Cardiac ventricle fibroblast (primary cell): ENCODE data around the gene C22orf39. TPM values are rescaled to one million over a fixed set of nuclear protein-coding genes. Genes with fewer than 3 reads are reported as not detected.

Experiments used
- total RNA-seq: library from RNA; depleted of rRNA; stranded (reverse); fragments of >200 nt; gene quantifications from 2 replicates; pipeline ENCODE4 v1.2.3, GENCODE V29; 2015

C22orf39 gene
- 22.1 and 28.0 TPM in 2 replicates for total RNA-seq

GRCh38 chr22:19447330-19448075 lies at the start of gene C22orf39:
Gene C22orf39, minus strand, starts transcription at chr22:19447711. Its CDS starts 23 bp downstream, at chr22:19447688.

GRCh38 chr22:19479355-19480172 lies 32.1 kb upstream of the C22orf39 start, which contains the start of gene CDC45:
Gene CDC45, plus strand, starts transcription at chr22:19479920. Its CDS starts 49 bp downstream, at chr22:19479969.

GRCh38 chr22:19478901-19479354 lies 31.4 kb upstream of the C22orf39 start, which contains the start of gene UFD1:
Gene UFD1, minus strand, starts transcription at chr22:19479193. Its CDS starts 108 bp downstream, at chr22:19479085.

GRCh38 chr22:19432133-19432851 lies 15.2 kb downstream of the C22orf39 start, which contains the start of gene MRPL40:
Gene MRPL40, plus strand, starts transcription at chr22:19432545. Its CDS starts 10 bp downstream, at chr22:19432555.

DNA sequence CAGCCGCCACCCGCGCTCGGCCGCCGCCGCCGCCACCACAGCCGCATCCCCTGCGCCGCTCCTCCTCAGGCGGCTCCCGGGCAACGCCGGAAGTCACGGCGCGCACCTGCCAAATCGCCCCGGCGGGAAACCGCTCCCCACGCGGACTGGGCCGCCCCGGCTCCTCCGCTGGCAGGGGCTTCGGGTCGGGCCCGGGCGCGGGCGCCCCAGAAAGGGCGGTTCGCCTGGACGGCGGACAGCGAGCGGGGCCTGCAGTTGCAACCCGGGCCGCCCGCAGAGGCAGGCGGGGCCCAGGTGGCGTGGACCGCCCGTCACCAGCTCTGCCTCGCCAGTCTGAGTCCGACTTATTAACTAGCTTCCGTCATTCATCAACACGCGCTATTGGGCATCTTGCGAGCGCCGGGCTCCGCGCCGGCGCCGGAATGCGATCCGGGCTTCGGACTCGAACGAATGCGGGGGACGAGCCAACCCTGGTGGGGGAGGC lies 15.8 kb downstream of the C22orf39 start, which contains the start of gene HIRA:
Gene HIRA (minus strand): TSS at position 85 of the 484 bp plus-strand sequence. CDS start 257 bp downstream, outside the sequence.

Other genes with a start within 250 kb of the C22orf39 start
- 2.9 and 3.4 TPM in 2 replicates for gene CLTCL1, start 156.0 kb downstream of the C22orf39 start, total RNA-seq
- 16.7 and 18.1 TPM in 2 replicates for gene HIRA, start 16.0 kb downstream of the C22orf39 start, total RNA-seq
- gene MRPL40, start 15.2 kb downstream of the C22orf39 start, total RNA-seq: 38.3 and 52.8 TPM in 2 replicates
- 28.4 and 36.7 TPM in 2 replicates for gene UFD1, start 31.5 kb upstream of the C22orf39 start, total RNA-seq
- 0.69 and 4.5 TPM in 2 replicates for gene CDC45, start 32.2 kb upstream of the C22orf39 start, total RNA-seq
- 43.7 and 50.2 TPM in 2 replicates for gene CLDN5, start 76.7 kb upstream of the C22orf39 start, total RNA-seq